ENCODE results near the gene BRINP2.

- TF ChIP-seq CTCF (optimal IDR thresholded peaks at IDR 0.05 in 1 of 3, IDR thresholded peaks at IDR 0.05 in 1 of 3, conservative IDR thresholded peaks at IDR 0.05 in 1 of 3; ENCODE audit: extremely low read depth in 1 of 3, insufficient read depth in 2 of 3, low read length in 3 of 3) (no peak), EZH2 (IDR thresholded peaks at IDR 0.05; ENCODE audit: low read length) (no peak)
Measured at GRCh38 chr1:177243773-177244172, 73.0 kb downstream of the BRINP2 start.

Measured in keratinocyte (primary cell).